IMR-90 (cell line): ENCODE measurements around the gene COL5A1. TPM values are rescaled to one million over a fixed set of nuclear protein-coding genes. Genes with fewer than 3 reads are reported as not detected.

ENCODE experiments used
- ATAC-seq: fragments of 200-7000 bp; cut with Tn5 transposase; 2 replicates; pipeline ENCODE4 v1.9.1; 2020; ENCODE audit warnings: low read depth, mild to moderate bottlenecking, moderate library complexity
- BruUV-seq: library from RNA; stranded (reverse); fragments of 400-500 nt; replicated peaks from 2 replicates; lab custom pipeline; 2021; lab: Mats Ljungman, UMichigan
- CTCF ChIA-PET: fragments of 300-600 bp; formaldehyde crosslinking; extraction: SDS; loops from one replicate; lab custom pipeline; 2021; ENCODE audit warnings: antibody characterized with exemption; lab: Yijun Ruan, JAX
- POLR2A ChIA-PET: fragments of 300-600 bp; sonication (Branson Sonifier 250); formaldehyde crosslinking; loops from one replicate; lab custom pipeline; 2022; ENCODE audit warnings: antibody characterized with exemption; ENCODE audit not compliant: unreplicated experiment; lab: Charles Lee
- DNase-seq: peaks from one replicate; pipeline ENCODE4 v3.0.0; 2013
- H2AFZ ChIP-seq: replicated peaks from 2 replicates; pipeline ENCODE3; 2013; ENCODE audit warnings: low read length, mild to moderate bottlenecking; ENCODE audit not compliant: poor library complexity
- H2AK5ac ChIP-seq: 2 replicates; pipeline ENCODE4 v1.6.1; 2013; ENCODE audit warnings: low read depth, low read length, inconsistent platforms
- H2AK9ac ChIP-seq: replicated peaks from 2 replicates; pipeline ENCODE3; 2013; ENCODE audit warnings: mild to moderate bottlenecking, low read depth, low read length, moderate library complexity; ENCODE audit not compliant: poor library complexity
- H2BK120ac ChIP-seq: 2 replicates; pipeline ENCODE4 v1.6.1; 2013; ENCODE audit warnings: low read depth, low read length, inconsistent platforms
- H2BK15ac ChIP-seq: 3 replicates; pipeline ENCODE4 v1.6.1; 2013; ENCODE audit warnings: low read depth, low read length, inconsistent platforms
- H2BK20ac ChIP-seq: 2 replicates; pipeline ENCODE4 v1.6.1; 2013; ENCODE audit warnings: low read depth, mild to moderate bottlenecking, inconsistent platforms, low read length, moderate library complexity
- H2BK5ac ChIP-seq: 2 replicates; pipeline ENCODE4 v1.6.1; 2013; ENCODE audit warnings: mild to moderate bottlenecking, low read depth, low read length, inconsistent platforms; ENCODE audit not compliant: poor library complexity, severe bottlenecking
- H3K14ac ChIP-seq: replicated peaks from 2 replicates; pipeline ENCODE4 v1.6.1; 2013; ENCODE audit warnings: low read depth, low read length, inconsistent platforms
- H3K18ac ChIP-seq: 2 replicates; pipeline ENCODE4 v1.6.1; 2013; ENCODE audit warnings: low read depth, low read length, control low read depth
- H3K23ac ChIP-seq: 2 replicates; pipeline ENCODE4 v1.6.1; 2013; ENCODE audit warnings: low read depth, low read length, inconsistent platforms
- H3K27ac ChIP-seq: 2 replicates; pipeline ENCODE4 v1.5.1; 2013; ENCODE audit warnings: mild to moderate bottlenecking, control low read depth, low read length; ENCODE audit not compliant: insufficient read depth
- H3K27me3 ChIP-seq: 2 replicates; pipeline ENCODE4 v1.6.1; 2013; ENCODE audit warnings: low read length; ENCODE audit not compliant: control insufficient read depth, insufficient read depth
- H3K36me3 ChIP-seq: 2 replicates; pipeline ENCODE4 v1.6.1; 2013; ENCODE audit warnings: low read length, mixed read lengths; ENCODE audit not compliant: control insufficient read depth, insufficient read depth
- H3K4ac ChIP-seq: 2 replicates; pipeline ENCODE4 v1.6.1; 2013; ENCODE audit warnings: low read depth, low read length, inconsistent platforms
- H3K4me1 ChIP-seq: 2 replicates; pipeline ENCODE4 v1.6.1; 2013; ENCODE audit warnings: low read length, mixed read lengths; ENCODE audit not compliant: control insufficient read depth, insufficient read depth
- H3K4me2 ChIP-seq: 2 replicates; pipeline ENCODE4 v1.6.1; 2013; ENCODE audit warnings: low read depth, mild to moderate bottlenecking, control low read depth, low read length, moderate library complexity
- H3K4me3 ChIP-seq: 2 replicates; pipeline ENCODE4 v1.5.1; 2013; ENCODE audit warnings: low read depth, mild to moderate bottlenecking, control low read depth, low read length, moderate library complexity; ENCODE audit not compliant: insufficient read depth
- H3K56ac ChIP-seq: 2 replicates; pipeline ENCODE4 v1.6.1; 2013; ENCODE audit warnings: low read length, inconsistent platforms; ENCODE audit not compliant: insufficient read depth; ENCODE audit errors: extremely low read depth
- H3K79me1 ChIP-seq, 2 experiments: 2 replicates each; pipeline ENCODE4 v1.6.1; 2013; ENCODE audit warnings: low read length in 2 of 2, inconsistent platforms in 1 of 2, low read depth in 1 of 2
- H3K9ac ChIP-seq: 2 replicates; pipeline ENCODE4 v1.6.1; 2013; ENCODE audit warnings: low read depth, low read length, control low read depth
- H3K9me1 ChIP-seq: 2 replicates; pipeline ENCODE4 v1.6.1; 2013; ENCODE audit warnings: low read length, inconsistent platforms; ENCODE audit not compliant: insufficient read depth
- H3K9me3 ChIP-seq: 2 replicates; pipeline ENCODE4 v1.6.1; 2013; ENCODE audit warnings: low read length; ENCODE audit not compliant: control insufficient read depth, insufficient read depth
- H4K20me1 ChIP-seq: 2 replicates; pipeline ENCODE4 v1.6.1; 2013; ENCODE audit warnings: low read length, inconsistent platforms; ENCODE audit not compliant: insufficient read depth
- H4K5ac ChIP-seq: 2 replicates; pipeline ENCODE4 v1.6.1; 2013; ENCODE audit warnings: mild to moderate bottlenecking, low read depth, low read length, control low read depth
- H4K8ac ChIP-seq, 2 experiments: 2 replicates each; pipeline ENCODE4 v1.6.1; 2013; ENCODE audit warnings: low read depth in 2 of 2, low read length in 2 of 2, control low read depth in 1 of 2, inconsistent platforms in 1 of 2
- H4K91ac ChIP-seq: 2 replicates; pipeline ENCODE4 v1.6.1; 2013; ENCODE audit warnings: low read depth, low read length, inconsistent platforms; ENCODE audit not compliant: insufficient read depth
- CEBPB ChIP-seq: IDR thresholded peaks from 2 replicates; pipeline ENCODE4 v1.6.1; 2012; ENCODE audit warnings: low read depth, low read length, improper control_type of control experiment
- POLR2A ChIP-seq: IDR thresholded peaks from 2 replicates; pipeline ENCODE4 v1.6.1; 2012; ENCODE audit warnings: mild to moderate bottlenecking, low read depth, low read length
- SMC3 ChIP-seq: fragments of 150-350 bp; IDR thresholded peaks from 2 replicates; pipeline ENCODE4 v1.6.1; 2016; ENCODE audit warnings: low read depth, mild to moderate bottlenecking, antibody characterized with exemption, low read length, moderate library complexity
- WGBS, 2 experiments: methylation state at CpG; one replicate each; pipeline versions ENCODE4 v1.1.5 to v1.1.7; 2013; ENCODE audit warnings: missing lambda C conversion rate in 2 of 2; ENCODE audit not compliant: insufficient read length in 1 of 2; ENCODE audit errors: extremely low coverage in 2 of 2; 5-methylcytosine and 5-hydroxymethylcytosine counted together
- dilution Hi-C: fragments of 300-500 bp; cut with HindIII; formaldehyde crosslinking; loops from one replicate; pipeline ENCODE4 v1.14.3; 2018; ENCODE audit warnings: low sequenced_read_pairs; ENCODE audit not compliant: unreplicated experiment
- in situ Hi-C: fragments of 300-500 bp; cut with MboI; formaldehyde crosslinking; loops from 3 replicates; pipeline ENCODE4 v1.14.3; 2019; ENCODE audit warnings: low sequenced_read_pairs, inconsistent platforms, mixed read lengths
- intact Hi-C: fragments of 100-400 bp; cut with micrococcal nuclease; formaldehyde crosslinking; loops from 2 replicates; pipeline ENCODE4 v1.10.0; 2022
- polyA plus RNA-seq, 3 experiments: library from polyadenylated mRNA; depleted of rRNA; stranded (reverse); fragments of >200 nt; gene quantifications; 2 replicates each; pipeline ENCODE4 v1.2.3, GENCODE V29; 2012; ENCODE audit warnings: low replicate concordance in 1 of 3
- total RNA-seq: library from RNA; depleted of rRNA; stranded (reverse); fragments of >200 nt; gene quantifications from 2 replicates; pipeline ENCODE4 v1.2.3, GENCODE V29; 2012

Gene COL5A1
- total and polyA plus RNA-seq, 2 of the 4 experiments (the other 2 are of a cell fraction): 19.2 to 173 TPM

DNA sequence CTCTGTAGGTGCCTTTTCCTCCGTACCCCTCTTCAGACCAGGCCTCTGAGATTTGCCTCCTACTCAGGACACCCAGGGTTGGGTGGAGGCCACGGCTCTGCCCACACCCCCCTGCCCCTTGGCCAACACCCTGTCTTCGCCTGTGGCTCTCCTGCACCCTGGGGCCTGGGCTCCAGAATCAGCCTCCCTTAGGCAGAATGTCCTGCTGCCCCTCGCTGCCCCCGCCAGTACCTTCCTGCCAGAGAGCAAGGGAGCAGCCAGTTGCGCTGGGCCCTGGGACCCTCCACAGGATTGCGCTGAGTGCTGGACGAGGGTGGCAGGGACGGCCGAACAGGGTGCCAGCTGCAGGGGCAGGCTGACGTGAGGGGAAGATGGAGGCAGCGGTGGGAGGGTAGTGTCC lies 53.5 kb downstream of the COL5A1 start:
- TF ChIP-seq CEBPB (no peak), POLR2A (no peak), SMC3 (no peak)
- no peak overlapping the region for H2AFZ ChIP-seq

More for the DNA sequence above, 53.5 kb downstream of the COL5A1 start:
- H2AK5ac ChIP-seq: no peak overlapping the region
- in situ Hi-C loops (no loop called here), dilution Hi-C loops (no loop called here), intact Hi-C loops (no loop called here)
- POLR2A ChIA-PET: no interaction called here
- H3K9me1 ChIP-seq: peaks cover 15% of the 10 kb centered on the region; the same call in 1 of the 2 replicates
- H3K36me3 ChIP-seq: peaks cover 49% of the 10 kb centered on the region
- H2AK9ac ChIP-seq: no peak overlapping the region
- no peak overlapping the region for H3K23ac ChIP-seq
- 100% methylated on average over 3 of the region's 12 CpGs; no CpG with 5 or more reads in 1 of the 2 experiments for WGBS, 2 experiments
- DNase-seq (no peak), ATAC-seq (no peak)
- no peak overlapping the region for H4K8ac ChIP-seq
- CTCF ChIA-PET: no interaction called here
- H2BK5ac ChIP-seq: no peak overlapping the region
- no peak overlapping the region for H4K91ac ChIP-seq
- no peak overlapping the region for H3K18ac ChIP-seq
- no peaks in the 10 kb centered on the region for H3K27me3 ChIP-seq
- no peak overlapping the region for H2BK20ac ChIP-seq
- no peak overlapping the region for H3K9ac ChIP-seq
- no peak overlapping the region for H3K4me2 ChIP-seq
- no peak overlapping the region for H3K4ac ChIP-seq
- peaks cover 10% of the 10 kb centered on the region for H3K4me1 ChIP-seq
- H3K56ac ChIP-seq: no peak overlapping the region
- H4K5ac ChIP-seq: no peak overlapping the region
- H2BK15ac ChIP-seq: no peak overlapping the region
- H3K4me3 ChIP-seq: no peak overlapping the region
- no peaks in the 10 kb centered on the region for H3K9me3 ChIP-seq
- H3K79me1 ChIP-seq: peaks cover 30 to 92% of the 10 kb centered on the region in 2 experiments
- H3K27ac ChIP-seq: no peak overlapping the region
- BruUV-seq: no TSS peak
- no peak overlapping the region for H2BK120ac ChIP-seq
- H4K20me1 ChIP-seq: peaks cover 96% of the 10 kb centered on the region
- H3K14ac ChIP-seq: no peak overlapping the region
